GM12874 (cell line): ENCODE data around the gene ZNF22.

Experiments used
- CTCF ChIP-seq: IDR thresholded peaks from 2 replicates; pipeline ENCODE4 v1.5.1; 2011; ENCODE audit warnings: low read depth, mild to moderate bottlenecking, control low read depth, low read length, moderate library complexity; ENCODE audit not compliant: insufficient read depth

The ZNF22 gene

DNA sequence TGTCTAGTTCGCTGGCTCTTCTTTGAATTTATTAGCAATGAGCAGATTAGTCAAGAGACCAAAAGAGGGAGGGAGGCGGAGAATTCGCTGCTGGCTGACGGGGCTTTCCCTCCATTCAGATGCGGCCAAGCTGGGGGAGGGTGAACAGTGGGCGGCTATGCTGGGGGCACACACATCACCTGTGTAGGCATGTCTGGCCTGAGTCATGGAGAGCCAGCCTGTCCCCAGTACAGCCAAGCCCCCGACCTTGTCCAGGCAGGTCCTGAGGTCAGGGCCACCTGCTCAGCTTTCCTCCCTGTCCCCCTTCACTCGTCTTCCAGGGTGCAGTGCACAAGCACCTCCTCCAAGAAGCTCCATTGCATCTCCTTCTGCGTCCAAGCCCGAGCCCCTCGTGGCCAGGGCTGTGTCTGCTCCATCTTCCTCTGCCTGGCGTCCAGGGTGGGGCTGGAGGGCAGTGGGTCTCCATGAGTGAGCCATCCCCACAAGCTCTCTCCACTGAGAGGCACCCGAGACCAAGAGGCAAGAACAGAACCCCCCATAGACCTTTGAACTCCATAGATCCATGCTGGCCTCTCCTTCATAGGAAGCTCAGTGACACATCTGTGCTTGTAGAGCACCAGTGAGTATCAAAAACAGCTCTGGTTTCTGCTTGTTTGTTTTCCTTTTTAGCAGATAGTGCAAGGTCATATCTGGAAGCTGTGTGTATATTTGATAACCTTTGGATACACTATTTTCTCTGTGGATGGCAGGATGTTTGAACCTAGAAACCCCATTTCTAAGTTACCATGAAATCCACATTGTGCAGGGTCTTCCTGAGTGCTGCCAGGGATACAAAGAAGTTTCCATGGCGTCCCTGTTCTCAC, 20.2 kb upstream of the ZNF22 start:
- TF ChIP-seq CTCF, result no peak

DNA sequence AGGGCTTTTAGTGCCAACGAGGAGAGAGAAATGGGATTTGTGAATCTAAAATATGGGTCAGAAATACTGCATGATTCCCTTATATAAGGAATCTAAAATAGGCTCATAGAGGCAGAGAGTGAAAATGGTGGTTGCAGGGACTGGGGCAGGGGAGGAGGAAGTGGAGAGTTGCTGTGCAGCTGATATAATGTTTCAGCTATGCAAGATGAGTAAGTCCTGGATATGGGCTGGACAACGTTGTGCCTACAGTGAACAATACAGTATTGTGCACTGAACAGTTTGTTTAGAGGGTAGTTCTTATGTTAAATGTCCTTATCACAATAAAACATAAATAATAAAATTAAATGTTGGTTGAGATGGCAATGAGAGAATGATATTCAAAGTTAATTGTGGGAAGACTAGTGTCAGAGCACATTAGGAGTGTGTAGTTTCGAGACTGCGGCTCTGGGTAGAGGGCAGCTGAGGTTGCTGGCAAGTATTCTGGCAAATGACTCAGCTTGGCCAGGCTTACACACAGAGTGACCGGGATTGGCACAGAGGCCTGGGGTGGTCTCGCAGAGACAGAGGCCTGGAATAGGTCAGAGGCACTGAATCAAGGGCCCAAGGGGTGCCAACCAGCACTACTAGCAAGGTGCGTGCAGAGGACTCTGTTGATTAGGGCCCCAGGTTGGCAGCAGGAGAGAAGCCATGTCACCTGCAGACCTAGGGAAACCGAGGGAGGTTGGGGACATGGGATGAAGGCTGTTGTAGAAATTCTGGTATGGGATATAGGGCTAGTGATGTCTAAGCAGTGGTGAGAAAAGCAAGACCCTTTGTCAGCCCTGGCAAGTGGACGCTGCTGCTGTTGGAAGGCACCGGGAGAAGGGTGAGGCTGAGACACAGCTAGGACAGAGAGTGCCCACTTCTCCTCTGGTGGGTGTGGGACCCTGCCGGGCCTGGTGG, 19.3 kb upstream of the ZNF22 start:
- TF ChIP-seq CTCF, result no peak

DNA sequence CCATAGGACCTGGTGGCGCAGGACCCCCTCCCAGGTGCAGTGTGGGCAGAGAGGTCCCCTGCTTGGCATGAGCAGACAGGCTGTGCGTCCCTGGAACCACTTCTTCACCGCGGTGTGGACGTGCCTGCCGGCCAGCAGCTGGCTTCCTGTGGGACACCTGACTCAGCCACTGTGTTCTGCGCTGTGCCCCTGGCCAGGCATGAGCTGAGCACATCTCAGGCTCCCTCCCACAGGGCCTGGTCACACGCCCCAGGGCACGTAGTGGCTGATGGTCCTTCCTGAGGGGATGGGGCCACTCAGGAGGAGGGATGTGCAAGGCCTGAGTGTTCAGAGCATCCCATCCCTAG, 18.6 kb upstream of the ZNF22 start:
- no peak for TF ChIP-seq CTCF

DNA sequence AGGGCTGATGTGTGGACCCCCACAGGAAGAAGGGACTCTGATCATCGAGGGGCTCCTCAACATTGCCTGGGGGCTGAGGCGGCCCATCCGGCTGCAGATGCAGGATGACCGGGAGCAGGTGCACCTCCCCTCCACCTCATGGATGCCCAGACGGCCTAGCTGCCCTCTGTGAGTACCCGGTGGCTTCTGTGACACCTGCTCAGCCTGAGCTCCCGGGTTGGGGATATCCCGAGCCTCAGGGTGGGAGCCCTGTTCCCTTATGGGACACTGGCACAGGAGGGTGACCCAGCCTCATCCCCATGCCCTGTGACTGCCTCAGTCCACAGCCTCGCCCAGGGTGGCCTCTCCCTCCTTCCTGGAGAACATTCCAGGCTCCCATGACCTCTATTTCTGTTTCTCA, 18.2 kb upstream of the ZNF22 start:
- no peak for TF ChIP-seq CTCF

DNA sequence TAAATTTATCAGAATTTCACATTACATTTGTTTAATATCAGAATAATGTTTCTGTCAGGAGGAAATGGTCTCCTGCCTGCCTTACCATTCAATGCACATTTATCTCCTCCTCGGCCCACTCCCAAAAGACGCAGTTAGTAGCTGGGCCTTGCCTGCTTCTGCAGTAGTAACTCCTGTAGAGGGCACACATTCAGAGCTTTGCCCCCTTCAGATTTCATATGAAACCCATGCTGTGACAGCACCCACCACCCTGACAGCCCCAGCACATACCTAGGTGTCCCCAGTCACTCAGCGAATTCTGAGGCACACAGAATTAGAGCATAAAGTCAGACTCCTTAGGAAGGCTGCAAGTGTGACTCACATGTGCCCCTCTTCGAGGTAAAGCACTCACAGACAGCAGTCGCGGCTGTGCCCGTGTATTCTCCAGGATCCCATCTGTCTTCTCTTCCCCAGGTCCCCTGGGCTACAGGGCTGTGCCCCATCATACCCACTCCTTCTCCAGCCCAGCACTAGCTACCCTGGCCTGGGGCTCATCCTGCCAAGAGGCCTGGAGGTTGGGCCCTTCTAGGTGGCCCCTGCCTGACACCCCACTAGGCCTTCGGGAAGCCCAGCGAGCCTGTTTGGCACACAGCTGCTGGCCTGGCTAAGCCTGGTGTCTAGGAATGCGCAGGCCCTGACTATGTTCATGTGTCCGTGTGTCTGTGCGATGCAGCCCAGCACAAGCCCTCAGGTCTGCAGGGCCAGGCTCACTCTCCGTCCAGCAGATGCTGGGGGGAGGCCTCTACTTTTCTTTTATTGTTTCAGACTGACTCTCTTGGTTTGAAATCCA, 17.4 kb upstream of the ZNF22 start:
- no peak for TF ChIP-seq CTCF

- no peak for TF ChIP-seq CTCF
These were observed 16.8 kb upstream of the ZNF22 start for GRCh38 chr10:44983895-44984278.
